NCI-H128 (cell line): ENCODE measurements around the gene MED6.
A peak's percentile ranks its signal among the peaks of the same experiment; 100 is the strongest.

Source experiments
- DNase-seq: peaks from one replicate; lab custom pipeline; 2025; ENCODE audit not compliant: unreplicated experiment; lab: John Stamatoyannopoulos, UW

Gene MED6

GRCh38 chr14:70600382-70601157 lies at the start of gene MED6:
Gene MED6 (minus strand): TSS chr14:70600655. CDS start chr14:70600637, 18 bp downstream.
- DNase-seq, result peak; percentile 82

DNA sequence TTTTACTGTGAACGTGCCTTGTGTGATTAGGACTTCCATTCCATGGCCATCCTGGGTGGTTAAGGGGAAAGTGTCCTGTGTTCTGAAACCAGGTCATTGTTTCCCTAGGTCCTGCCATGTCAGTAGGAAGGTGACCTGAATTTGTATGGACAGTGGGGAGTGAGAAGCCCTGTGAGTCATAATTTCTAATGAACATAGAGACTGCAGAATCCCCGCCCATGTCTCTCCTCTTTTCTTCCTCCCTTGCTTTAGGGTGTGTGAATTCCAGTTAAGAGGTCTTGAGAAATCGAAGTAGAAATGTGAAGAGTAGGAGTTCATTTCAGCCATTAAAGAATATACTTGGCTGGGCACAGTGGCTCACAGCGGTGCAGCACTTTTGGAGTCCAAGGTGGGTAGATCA lies 49.3 kb upstream of the MED6 start:
- no peak for DNase-seq

GRCh38 chr14:70648346-70648745 lies 47.9 kb upstream of the MED6 start:
- no peak for DNase-seq

- DNase-seq, result no peak
Measured at GRCh38 chr14:70646705-70647104, 46.2 kb upstream of the MED6 start.

GRCh38 chr14:70645892-70646291 lies 45.4 kb upstream of the MED6 start:
- no peak for DNase-seq

- no peak for DNase-seq
Measured at GRCh38 chr14:70643967-70644366, 43.5 kb upstream of the MED6 start.

GRCh38 chr14:70642303-70643235 lies 42.1 kb upstream of the MED6 start:
- no peak for DNase-seq

GRCh38 chr14:70641548-70642302 lies 41.3 kb upstream of the MED6 start, which contains the start of gene TTC9:
Gene TTC9 (plus strand): TSS chr14:70641916. CDS start chr14:70642130, 214 bp downstream.
- DNase-seq, result no peak

DNA sequence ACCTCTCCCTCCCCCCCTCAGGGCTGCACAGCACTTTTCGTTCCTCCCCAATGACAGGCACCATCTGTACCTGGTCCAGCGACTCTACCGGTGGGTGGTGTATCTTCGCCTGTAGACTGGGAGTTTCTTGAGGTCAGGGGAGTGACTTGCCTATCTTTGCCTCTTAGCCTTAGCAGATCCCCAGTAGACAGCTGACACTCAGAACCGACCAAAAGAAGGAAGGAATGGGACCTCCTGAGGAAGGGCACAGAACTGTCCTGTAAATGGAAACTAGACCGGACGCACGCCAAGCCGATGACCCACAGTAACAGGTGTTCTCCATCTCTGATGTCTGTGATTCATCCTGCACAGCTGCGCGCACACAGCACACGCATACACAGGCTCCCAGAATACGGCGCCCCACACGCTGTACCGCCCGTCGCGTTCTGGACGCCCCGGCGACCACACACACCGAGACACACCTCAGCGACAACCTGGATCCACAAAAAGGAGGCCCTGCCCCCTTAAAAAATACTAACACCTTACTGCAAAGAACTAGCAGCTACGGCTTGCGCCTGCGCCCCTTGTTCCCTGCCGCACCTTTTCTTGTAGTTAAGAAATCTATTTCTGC lies 40.6 kb upstream of the MED6 start:
- no peak for DNase-seq

DNA sequence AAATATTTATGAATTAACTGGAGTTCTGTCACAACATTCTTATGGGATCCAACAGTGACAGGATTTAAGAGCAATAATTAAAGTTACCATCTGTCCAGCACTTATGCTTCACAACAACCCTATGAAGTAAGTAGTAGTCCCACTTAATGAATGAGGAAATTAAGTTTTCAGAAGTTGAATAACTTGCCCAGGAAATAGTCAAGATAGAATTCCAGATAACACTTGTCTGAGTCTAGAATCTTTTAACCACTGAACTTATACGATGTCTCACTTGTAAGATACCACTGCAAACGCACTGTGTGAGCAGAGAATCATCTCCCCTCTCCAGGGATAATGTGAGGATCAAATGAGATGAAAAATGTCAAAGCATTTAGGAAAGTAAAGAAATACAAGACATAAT lies 38.0 kb upstream of the MED6 start:
- DNase-seq, result no peak

DNA sequence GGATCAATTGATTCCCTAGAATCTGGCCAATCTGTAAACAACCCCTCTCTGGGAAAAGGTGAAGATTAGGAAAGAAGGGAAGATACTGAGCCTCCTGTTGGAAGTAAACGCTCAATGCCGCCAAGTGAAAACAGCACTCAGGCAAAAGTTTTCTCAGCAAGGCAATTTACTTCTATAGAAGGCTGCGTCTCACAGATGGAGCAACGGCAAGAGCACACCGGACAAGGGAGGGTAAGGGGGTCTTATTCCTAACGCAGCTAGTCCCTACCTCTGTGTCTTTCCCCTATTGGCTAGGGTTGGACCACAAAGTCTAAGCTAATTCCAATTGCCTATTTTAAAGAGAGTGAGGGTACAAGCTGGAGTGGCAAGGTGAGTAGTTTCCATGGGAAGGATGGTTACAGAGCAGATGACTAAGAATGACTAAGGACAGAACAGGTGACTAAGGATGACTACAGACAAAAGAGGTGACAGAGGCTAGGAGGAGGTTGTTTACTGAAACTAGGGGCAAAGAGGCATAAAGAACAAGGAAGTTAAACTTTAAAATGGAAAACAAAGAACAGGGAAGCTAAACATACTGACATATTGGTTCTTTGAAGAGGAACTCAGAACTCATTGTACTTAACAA lies 35.6 kb upstream of the MED6 start:
- no peak for DNase-seq

- DNase-seq, result no peak
Measured at GRCh38 chr14:70631948-70632347, 31.5 kb upstream of the MED6 start.

GRCh38 chr14:70624972-70625371 lies 24.5 kb upstream of the MED6 start:
- no peak for DNase-seq

DNA sequence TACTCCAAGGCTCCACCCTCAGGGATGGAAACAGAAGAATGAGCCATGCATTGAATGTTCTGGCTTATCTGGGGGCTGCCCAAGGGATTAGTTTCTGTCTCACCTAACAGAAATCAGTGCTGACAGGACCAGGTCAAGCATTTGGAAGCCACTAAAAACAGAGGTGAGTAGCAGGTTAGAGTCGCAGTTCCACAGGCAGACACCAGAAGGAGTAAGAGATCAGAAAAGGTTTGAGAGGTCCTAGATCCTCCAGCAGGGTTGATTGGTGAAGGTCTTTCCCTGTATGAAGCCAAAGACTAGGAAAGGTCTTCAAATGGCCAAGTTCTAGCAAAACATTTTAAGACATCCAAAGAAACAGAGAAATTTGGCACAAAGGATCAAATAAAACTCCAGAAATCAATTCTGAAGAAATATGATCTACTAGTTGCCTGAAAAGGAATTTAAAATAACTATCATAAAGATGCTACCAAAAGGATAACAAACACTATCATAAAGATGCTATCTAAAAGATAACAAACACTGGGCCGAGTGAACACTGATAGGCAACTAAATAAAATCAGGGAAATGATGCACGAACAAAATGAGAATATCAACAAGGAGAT lies 21.8 kb upstream of the MED6 start:
- no peak for DNase-seq

GRCh38 chr14:70619708-70620107 lies 19.3 kb upstream of the MED6 start:
- no peak for DNase-seq

DNA sequence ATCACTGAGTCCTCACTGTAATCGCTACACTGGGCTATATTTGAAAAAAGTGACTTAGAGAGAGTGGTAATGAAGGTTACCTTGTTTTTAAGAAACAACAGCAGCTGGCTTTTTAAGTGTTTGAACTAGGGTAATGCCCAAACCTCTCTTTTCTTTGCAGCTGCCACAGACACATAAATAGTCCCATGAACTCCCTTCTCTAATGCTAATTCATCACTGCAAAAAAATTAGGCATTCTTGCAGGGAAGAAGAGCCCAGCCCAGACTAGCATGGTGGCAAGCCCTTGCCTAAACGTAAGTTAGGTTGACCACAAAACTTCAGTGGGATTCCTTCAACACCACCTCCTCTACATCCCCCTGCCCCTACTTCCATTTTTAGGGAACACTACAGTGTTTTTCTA lies 17.9 kb upstream of the MED6 start:
- DNase-seq, result no peak

DNA sequence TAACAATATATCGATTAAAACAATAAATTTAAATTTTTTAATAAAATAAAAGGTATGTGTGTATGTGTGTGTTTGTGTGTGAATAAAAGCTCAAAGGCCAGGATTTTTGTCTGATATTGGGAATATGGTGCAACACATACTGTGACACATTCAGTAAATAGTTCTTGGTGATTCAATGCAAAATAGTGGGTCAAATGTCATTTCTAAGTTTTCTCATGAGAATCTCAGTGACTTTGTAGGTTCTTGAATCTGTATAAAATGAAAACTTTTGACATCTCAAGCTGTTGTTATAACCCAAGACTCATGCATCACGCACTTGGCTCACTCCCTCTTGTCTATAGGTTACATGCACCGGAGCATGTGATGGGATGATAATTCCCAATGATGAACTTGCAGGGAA lies 16.2 kb upstream of the MED6 start:
- no peak for DNase-seq

DNA sequence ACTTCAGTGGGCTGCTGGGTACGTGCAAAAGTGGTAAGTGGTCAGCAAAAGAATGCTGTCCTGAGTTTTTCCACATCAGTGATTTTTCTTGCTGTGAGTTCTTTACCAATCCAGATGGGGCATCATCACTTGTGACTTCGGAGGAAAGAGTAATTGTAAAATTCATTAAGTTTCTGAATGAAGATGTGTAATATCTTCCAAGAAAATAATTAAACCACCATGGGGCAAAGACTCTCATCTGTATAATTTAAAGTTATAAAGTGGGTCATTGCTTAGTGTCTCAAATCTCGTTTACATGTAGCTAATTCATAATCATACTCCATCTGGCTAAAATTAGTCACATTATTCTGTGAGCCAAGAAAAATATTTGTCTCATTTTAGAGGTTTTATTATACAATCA lies 10.8 kb upstream of the MED6 start:
- no peak for DNase-seq

DNA sequence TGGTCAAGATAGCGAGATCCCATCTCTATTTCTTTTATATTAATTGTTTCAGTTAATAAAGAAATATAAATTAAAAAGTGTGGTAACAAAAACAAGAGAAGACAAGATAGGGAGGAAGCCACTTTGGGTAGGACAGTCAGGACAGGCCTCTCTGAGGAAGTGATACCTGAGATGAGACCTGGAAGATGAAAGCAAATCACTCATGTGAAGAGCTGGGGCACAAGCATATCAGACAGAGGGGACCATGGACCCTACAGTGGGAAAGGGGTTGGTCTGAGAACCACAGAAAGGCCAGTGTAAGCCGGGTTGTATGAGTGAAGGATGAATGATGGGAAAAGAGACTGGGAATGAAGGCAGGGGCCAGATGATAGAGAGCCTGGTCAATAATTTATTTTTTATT lies 1.8 kb upstream of the MED6 start:
- DNase-seq, result no peak

DNA sequence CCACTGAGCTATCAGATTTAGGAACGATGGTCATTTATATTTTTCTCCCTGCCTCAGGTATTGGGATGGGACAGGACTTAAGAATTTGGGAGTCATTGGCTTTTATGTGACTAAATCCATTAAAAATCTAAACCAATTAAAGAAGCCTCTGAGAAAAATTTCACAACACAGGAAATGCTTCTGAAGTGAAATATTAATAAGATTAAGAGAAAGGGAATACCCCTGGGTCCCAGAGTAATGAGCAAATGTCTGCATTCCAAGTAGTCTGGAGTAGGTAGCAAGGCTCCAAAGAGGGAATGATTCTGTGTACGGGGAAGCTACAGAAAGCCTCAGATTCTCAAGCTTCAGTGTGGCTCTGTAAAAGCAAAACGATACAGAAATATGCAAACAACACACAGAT lies 707 bp upstream of the MED6 start:
- no peak for DNase-seq
